Upper lobe of left lung (tissue), 4 donors: ENCODE measurements around the gene GPC1.

Experiments used
- EP300 ChIP-seq, 4 donors: sonication (generic); formaldehyde crosslinking; IDR thresholded peaks; one replicate each; pipeline ENCODE4 v1.5.1; 2017; ENCODE audit warnings: antibody characterized with exemption in 4 of 4, control low read depth in 2 of 4
- POLR2A ChIP-seq, 4 donors: fragments of 450-650 bp; IDR thresholded peaks; one replicate each; pipeline ENCODE4 v1.5.1; 2016 to 2017; ENCODE audit warnings: antibody characterized with exemption in 4 of 4, mild to moderate bottlenecking in 2 of 4
- TF ChIP-seq, protein P1 (sequence below), 6 experiments: fragments of 450-650 bp in 4 of 6; fragments of 200-600 bp in 2 of 6; sonication (generic) in 2 of 6; IDR thresholded peaks; one replicate each; pipeline ENCODE4 v1.5.1; 2016 to 2019; ENCODE audit warnings: antibody characterized with exemption in 6 of 6

DNA sequence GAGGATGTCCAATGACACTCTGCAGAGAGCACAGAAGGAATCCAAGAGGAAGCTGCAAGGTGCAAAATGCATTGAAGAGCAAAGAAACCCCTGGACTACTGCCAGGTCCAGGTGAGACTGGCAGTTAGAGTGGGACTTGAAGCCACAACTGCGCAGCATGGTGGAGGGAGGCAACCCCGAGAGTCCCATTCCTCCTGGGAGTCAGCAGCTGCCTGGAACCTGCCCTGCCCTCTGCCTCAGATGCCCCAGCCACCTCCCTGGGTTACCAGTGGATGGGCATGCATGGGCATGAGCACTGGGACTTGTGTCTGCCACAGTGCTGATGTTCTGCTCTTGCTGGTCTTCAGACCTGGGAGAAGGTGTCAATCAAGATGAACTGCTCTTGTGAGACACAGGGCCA, 79.2 kb downstream of the GPC1 start:
- TF ChIP-seq, protein P1, sequence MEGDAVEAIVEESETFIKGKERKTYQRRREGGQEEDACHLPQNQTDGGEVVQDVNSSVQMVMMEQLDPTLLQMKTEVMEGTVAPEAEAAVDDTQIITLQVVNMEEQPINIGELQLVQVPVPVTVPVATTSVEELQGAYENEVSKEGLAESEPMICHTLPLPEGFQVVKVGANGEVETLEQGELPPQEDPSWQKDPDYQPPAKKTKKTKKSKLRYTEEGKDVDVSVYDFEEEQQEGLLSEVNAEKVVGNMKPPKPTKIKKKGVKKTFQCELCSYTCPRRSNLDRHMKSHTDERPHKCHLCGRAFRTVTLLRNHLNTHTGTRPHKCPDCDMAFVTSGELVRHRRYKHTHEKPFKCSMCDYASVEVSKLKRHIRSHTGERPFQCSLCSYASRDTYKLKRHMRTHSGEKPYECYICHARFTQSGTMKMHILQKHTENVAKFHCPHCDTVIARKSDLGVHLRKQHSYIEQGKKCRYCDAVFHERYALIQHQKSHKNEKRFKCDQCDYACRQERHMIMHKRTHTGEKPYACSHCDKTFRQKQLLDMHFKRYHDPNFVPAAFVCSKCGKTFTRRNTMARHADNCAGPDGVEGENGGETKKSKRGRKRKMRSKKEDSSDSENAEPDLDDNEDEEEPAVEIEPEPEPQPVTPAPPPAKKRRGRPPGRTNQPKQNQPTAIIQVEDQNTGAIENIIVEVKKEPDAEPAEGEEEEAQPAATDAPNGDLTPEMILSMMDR (IDR thresholded peaks at IDR 0.05): no peak
- TF ChIP-seq POLR2A (IDR thresholded peaks at IDR 0.05) (no peak), EP300 (IDR thresholded peaks at IDR 0.05) (no peak)
